GM18907 (cell line): Measurements from ENCODE around the gene STAG2.
A peak's percentile ranks its signal among the peaks of the same experiment; 100 is the strongest.
"Not testable (repeated sequence)": the region's sequence is repeated elsewhere in the genome, so short reads cannot be mapped to it uniquely, and the experiment has no call there.

Source experiments
- ATAC-seq: cut with Tn5 transposase; IDR thresholded peaks from one replicate; pipeline ENCODE4 v1.9.1; 2021; ENCODE audit warnings: mild to moderate bottlenecking, moderate library complexity; ENCODE audit not compliant: unreplicated experiment

STAG2 gene

DNA sequence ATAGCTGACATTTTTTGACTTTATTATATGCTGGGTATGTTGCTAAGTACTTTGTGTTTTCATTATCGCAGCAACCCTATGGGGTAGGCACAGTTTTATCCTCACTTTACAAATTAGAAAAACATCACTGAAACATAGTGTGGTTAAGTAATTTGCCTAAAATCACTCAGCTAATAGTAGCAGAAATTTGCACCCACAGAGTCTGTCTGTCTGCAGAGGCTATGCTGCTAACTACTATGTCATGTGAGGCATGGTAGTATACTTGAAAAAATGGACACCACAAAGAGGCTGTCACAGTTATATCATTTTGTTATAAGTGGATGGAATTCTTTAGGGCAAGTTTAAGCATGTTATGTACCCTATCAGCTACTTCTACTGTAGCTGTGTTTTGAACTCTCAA lies 69.0 kb downstream of the STAG2 start:
- ATAC-seq, result peak; percentile 75

DNA sequence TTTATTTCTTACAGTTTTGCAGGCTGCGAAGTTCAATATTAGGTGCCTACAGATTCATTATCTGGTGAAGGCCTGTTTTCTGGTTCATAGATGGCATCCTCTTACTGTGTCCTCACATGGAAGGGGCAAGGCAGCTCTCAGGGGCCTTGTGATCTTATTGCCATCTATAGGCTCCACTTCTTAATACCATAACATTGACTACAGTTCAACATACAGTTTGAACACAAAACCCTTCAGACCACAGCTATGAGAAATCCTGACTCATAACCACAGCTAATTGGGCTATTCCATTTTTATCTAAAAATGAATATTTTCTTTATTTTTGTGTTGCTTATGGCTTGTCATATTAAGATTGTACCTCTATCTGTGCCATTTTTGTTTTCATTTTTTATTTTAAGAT lies 72.3 kb downstream of the STAG2 start:
- ATAC-seq, result no peak

DNA sequence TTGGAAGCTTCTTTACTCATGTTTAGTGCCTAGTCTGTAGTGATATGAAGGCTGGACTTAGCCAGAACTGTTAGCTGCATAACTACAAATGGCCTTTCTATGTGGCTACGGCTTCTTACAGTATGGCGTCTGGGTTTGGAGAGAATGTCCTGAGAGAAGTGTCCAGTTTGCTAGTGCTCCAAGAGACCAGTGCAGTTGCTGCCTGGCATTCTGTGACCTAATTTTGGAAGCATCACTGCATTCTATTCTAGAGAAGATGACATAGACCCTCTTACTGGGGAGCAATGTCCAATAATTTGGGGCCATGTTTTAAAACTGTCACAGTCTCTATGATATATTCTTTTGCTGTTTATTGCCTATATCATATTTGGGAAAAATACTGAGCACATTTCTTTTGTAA lies 74.2 kb downstream of the STAG2 start:
- ATAC-seq, result no peak

DNA sequence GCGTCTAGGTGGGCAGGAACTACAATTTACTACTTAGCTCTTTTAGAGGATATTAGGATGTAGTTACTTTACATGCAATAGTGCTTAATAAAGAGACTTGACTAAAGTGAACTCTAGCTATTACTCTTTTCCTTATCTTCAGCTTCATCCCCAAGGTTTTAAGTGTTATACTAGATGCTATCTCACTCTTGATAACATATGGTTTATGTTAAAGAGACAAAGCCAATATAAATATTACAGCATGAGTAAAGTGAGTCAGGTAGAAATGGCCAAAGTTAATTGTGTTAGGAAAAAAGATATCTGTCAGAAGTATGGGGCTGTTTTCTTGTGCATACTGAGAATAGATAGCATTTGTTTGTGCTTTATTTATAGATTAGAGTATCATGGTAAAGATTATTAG lies 80.5 kb downstream of the STAG2 start:
- ATAC-seq, result no peak

- ATAC-seq, result no peak
These were observed 83.6 kb downstream of the STAG2 start for GRCh38 chrX:124045109-124045508.

DNA sequence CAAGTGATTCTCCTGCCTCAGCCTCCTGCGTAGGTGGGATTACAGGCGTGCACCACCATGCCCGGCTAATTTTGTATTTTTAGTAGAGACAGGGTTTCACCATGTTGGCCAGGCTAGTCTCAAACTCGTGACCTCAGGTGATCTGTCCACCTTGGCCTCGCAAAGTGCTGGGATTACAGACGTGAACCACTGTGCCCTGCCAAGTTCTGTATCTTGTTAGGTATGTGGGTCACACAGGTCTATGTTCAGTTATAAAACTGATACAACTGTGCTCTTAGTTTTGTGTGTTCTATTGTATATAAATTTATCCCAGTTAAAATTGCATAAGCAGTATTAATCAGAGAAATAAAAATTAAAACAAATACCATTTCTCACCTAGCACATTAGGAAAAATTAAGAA lies 122.9 kb downstream of the STAG2 start:
- ATAC-seq, result not testable (repeated sequence)

DNA sequence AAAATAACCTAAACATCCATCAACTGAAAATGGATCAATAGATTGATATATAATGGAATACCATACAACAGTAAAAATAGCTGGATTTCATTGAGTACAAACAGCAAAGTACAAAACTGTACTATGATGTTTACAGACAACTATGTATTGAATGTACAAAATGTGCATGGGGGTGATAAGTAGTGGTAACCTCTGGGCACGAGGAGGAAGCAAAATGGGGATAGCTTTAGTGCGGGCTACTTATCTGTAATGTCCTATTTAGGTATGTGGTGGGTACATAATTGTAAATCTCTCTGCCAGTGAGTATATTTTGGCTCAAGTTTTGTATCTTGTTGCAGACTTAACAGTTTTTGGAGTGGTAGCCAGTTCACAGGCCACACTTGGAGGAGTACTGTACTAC lies 123.6 kb downstream of the STAG2 start:
- ATAC-seq, result no peak

DNA sequence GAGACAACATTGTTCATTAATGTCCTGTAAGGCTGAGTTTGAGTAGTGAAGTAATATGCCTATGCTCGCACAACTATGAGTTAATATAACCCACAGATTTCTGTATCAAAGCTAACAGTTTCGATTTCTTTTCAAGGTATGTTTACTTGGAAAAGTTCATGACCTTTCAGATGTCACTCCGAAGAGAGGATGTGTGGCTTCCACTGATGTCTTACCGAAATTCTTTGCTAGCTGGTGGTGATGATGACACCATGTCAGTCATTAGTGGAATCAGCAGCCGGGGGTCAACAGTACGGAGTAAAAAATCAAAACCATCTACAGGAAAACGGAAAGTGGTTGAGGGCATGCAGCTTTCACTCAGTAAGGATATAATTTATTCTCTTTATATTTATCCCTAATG lies 124.9 kb downstream of the STAG2 start:
- no peak for ATAC-seq

DNA sequence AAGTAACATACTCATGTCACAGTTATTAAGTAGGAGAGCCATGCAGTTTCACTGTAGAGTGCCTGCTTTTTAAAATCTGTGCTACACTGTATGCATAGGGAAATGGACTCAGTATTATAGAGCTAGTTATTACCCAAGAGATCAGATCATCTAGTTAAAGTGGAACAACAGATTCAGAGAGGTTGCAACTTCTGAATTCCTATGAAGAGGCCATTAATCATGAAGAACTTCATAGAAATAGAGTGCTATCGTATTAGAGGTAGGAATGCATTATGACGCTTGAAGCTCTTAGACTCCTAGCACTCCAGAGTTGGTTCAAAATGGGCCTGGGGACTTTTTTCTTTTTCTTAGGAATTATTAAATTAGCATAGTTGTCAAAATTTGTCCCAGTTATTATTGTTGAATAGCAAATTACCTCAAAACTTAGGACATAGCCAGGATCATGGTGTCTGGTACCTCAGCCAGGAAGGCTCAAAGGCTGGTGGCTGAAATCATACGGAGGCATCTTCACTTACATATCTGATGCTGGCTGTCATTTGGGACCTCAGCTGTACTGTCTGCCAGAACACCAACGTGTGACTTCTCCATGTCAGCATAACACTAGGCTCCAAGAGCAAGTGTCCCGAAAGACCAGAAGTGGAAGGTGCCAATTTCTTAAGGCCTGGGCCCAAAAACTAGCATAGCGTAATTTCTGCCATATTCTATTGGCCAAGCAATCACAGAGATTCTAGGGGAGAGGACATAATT lies 125.7 kb downstream of the STAG2 start:
- ATAC-seq, result no peak

DNA sequence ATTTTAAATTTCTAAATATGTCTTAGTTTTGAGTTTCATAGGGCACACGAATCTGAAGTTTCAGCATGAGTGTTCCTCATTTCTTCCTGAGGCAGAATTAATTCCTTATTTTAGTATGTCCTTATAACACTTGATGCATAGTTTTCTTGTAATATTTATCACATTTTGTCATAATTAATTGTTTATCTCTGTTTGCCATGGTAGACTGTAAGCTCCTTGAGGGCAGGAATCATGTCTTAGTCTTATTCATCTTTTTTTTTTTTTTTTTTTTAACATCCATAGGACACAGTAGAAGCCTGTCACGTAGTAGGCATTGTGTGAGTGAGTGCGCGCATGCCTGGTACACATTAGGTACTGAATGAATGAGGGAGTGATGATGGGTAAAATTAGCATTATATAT lies 131.7 kb downstream of the STAG2 start:
- no peak for ATAC-seq

DNA sequence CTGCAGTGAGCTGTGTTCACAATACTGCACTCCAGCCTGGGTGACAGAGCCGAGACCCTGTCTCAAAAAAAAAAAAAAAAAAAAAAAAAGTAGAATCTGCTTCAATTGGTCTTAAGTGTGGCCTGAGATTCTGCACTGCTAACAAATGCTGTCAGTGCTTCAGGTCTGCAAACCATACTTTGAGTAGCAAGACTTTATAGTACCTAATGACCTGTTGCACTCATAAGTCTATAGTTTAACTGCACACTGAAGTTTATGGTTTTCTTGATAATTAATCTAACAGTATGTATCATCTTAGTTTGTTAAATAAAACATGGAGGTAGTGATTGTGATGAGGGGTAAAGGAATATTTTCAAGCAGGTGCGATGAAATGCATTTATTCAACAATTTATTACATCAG lies 135.6 kb downstream of the STAG2 start:
- no peak for ATAC-seq

DNA sequence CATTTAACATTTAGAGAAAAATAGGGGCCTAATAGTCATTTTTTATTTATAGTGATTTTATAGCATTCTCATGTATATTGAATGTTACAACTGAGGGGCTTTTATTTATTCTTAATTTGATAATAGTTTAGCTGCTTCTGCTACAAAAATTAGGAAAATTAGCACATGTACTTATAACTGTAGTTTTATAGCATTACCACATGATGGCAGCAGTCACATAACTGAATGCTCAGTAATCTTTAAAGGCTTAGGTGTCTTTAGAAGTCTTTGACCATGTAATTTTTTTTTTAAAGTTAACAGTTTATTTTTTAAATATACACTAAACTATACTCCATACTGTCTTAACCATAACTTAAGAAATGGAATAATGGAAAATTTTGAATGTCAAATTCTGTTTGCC lies 136.6 kb downstream of the STAG2 start:
- ATAC-seq, result peak; percentile 46

- no peak for ATAC-seq
These were observed 142.5 kb downstream of the STAG2 start for GRCh38 chrX:124103966-124104365.

DNA sequence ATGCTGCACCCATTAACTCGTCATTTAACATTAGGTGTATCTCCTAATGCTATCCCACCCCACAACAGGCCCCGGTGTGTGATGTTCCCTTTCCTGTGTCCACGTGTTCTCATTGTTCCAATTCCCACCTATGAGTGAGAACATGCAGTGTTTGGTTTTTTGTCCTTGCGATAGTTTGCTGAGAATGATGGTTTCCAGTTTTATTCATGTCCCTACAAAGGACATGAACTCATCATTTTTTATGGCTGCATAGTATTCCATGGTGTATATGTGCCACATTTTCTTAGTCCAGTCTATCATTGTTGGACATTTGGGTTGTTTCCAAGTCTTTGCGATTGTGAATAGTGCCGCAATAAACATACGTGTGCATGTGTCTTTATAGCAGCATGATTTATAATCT lies 143.0 kb downstream of the STAG2 start:
- ATAC-seq, result not testable (repeated sequence)

DNA sequence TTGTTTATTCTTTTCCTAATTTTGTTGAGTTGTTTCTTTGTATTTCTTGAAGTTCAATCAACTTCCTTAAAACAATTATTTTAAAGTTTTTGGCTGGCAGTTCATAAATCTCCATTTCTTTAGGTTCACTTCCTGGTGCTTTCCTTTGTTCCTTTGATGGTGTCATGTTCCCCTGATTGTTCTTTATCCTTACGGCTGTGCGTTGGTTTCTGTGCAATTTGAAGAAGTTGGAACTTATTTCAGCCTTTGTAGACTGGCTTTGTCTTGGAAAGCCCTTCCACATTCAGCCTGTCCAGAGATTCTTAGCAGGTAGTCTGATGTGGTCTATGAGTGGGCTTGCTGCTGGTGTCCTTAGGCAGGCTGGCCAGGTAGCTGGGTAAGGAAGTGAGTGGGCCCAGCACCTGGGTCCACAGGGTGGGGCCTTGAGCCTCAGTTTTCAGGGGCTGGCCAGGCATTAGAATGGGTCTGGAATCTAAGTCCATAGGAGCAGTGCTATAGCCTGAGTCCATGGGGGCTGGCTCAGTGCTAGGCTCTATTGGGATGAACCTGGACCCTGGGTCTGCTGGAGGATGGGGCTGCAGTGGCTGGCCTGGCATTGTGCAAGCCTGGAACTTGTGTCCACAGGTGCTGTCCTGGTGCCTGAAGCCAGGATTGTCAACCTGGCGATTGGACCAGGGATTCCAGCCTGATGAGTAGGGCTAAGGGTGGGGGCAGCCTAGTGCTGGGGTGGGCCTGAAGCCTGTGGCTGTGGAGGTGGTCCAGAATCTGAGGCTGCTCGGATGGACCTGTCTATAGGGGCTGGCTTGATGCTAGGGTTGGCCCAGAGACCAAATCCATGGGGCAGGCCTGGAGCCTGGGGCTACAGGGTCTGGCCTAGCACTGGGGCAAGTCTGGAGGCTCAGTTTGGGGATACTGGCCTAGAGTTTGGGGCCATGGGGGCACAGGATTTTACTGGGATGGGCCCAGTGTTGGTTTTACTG lies 152.4 kb downstream of the STAG2 start:
- ATAC-seq, result no peak

DNA sequence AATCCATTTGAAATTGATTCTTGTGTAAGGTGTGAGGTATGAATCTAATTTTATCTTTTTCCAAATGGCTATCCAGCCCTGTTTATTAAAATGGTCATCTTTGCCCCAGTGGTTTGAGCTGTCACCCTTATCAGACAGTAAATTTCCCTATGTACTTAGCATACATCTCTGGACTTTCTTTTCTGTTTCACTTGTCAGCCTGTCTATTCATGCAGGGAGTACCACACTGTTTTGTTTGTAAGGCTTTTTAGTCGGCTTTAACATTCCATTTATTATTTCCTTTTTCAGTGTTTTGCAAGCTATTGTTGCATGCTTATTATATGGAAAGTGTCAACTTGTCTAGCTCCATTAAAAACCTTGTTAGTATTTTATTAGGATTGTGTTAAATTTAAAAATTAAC lies 155.8 kb downstream of the STAG2 start:
- no peak for ATAC-seq

DNA sequence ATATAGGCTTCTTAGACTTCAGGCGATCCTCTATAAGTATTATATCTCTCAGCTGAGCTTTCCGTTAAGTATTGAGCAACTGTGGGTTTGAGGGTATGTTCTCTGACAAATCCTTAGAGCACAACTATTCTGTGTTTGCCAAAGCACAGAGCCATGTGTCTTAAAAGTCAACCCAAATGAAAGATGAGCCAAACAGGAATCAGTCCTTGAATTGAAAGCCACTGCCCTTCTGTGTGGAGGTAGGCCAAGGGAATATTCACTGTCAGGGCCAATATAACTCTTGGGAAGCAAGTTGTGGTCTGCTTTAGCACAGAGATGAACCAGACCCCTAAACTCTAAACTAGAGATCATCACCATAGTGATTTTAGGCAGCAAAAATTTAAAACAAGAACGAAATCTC lies 164.0 kb downstream of the STAG2 start:
- no peak for ATAC-seq

- ATAC-seq, result no peak
These were observed 166.0 kb downstream of the STAG2 start for GRCh38 chrX:124127496-124127895.

DNA sequence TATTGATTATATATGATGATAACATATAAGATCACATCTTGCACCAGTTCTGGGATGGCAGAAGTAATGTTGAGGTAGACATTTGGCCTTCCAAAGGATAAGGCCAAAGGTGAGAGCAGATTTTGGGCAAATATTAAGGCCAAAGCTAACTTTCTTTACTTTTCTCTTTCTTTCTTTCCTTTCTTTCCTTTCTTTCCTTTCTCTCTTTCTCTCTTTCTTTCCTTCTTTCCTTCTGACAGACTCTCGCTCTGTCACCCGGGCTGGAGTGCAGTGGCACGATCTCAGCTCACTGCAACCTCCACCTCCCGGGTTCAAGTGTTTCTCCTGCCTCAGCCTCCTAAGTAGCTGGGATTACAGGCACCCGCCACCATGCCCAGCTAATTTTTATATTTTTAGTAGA lies 170.9 kb downstream of the STAG2 start:
- ATAC-seq, result not testable (repeated sequence)

GRCh38 chrX:124145749-124146148 lies 184.2 kb downstream of the STAG2 start:
- no peak for ATAC-seq

GRCh38 chrX:124151195-124151594 lies 189.7 kb downstream of the STAG2 start:
- no peak for ATAC-seq
